Measurements from ENCODE around the gene RAB27B.

Gene RAB27B

GRCh38 chr18:54860941-54861340 is 32.7 kb downstream of the RAB27B start:
- no peak for TF ChIP-seq SNAI2 (CRISPR knock-in tag; IDR thresholded peaks at IDR 0.05)
- TF ChIP-seq ARNTL (CRISPR knock-in tag; IDR thresholded peaks at IDR 0.05; ENCODE audit: borderline replicate concordance, low read depth) = no peak
- no peak for TF ChIP-seq CREB5 (CRISPR knock-in tag; IDR thresholded peaks at IDR 0.05; ENCODE audit: low read depth)
- TF ChIP-seq GLIS3 (CRISPR knock-in tag; IDR thresholded peaks at IDR 0.05) = no peak
- no peak for TF ChIP-seq ZFP30 (CRISPR knock-in tag; IDR thresholded peaks at IDR 0.05)
- no peak for TF ChIP-seq ZNF70 (CRISPR knock-in tag; IDR thresholded peaks at IDR 0.05)
- no peak for TF ChIP-seq ISL1 (CRISPR knock-in tag; IDR thresholded peaks at IDR 0.05)
- ATAC-seq = no peak

- no peak for TF ChIP-seq ESRRG (CRISPR knock-in tag; IDR thresholded peaks at IDR 0.05)
- no peak for TF ChIP-seq GLIS3 (CRISPR knock-in tag; IDR thresholded peaks at IDR 0.05)
- TF ChIP-seq TOX (CRISPR knock-in tag; IDR thresholded peaks at IDR 0.05; ENCODE audit: borderline replicate concordance) = no peak
- TF ChIP-seq PATZ1 (CRISPR knock-in tag; IDR thresholded peaks at IDR 0.05; ENCODE audit: borderline replicate concordance) = no peak
- ATAC-seq = no peak
Observed at GRCh38 chr18:54867131-54867530, 38.9 kb downstream of the RAB27B start.

DNA sequence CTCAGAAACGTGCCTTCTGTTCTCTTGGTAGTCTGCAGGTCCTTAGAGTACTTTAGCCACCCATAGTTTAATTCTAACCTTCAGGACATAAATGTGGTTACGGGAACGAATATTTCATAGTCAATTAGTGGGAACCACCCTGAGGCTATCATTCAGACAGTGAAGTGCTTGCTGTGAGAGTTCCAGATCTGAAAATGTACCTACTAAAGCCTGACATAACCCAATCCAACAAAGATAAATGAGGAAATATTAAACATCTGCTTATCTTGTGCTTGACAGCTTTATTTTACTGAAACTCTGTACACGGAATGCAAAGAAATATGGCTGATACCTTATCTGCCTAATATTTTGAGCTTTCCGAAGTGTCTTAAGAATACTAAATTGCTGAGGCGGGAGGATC is 43.0 kb downstream of the RAB27B start:
- no peak for ATAC-seq
- TF ChIP-seq, protein P1, sequence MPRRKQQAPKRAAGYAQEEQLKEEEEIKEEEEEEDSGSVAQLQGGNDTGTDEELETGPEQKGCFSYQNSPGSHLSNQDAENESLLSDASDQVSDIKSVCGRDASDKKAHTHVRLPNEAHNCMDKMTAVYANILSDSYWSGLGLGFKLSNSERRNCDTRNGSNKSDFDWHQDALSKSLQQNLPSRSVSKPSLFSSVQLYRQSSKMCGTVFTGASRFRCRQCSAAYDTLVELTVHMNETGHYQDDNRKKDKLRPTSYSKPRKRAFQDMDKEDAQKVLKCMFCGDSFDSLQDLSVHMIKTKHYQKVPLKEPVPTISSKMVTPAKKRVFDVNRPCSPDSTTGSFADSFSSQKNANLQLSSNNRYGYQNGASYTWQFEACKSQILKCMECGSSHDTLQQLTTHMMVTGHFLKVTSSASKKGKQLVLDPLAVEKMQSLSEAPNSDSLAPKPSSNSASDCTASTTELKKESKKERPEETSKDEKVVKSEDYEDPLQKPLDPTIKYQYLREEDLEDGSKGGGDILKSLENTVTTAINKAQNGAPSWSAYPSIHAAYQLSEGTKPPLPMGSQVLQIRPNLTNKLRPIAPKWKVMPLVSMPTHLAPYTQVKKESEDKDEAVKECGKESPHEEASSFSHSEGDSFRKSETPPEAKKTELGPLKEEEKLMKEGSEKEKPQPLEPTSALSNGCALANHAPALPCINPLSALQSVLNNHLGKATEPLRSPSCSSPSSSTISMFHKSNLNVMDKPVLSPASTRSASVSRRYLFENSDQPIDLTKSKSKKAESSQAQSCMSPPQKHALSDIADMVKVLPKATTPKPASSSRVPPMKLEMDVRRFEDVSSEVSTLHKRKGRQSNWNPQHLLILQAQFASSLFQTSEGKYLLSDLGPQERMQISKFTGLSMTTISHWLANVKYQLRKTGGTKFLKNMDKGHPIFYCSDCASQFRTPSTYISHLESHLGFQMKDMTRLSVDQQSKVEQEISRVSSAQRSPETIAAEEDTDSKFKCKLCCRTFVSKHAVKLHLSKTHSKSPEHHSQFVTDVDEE (CRISPR knock-in tag; IDR thresholded peaks at IDR 0.05) = peak; percentile 26; the same call in 1 of the 2 replicates
- no peak for TF ChIP-seq BACH2 (CRISPR knock-in tag; IDR thresholded peaks at IDR 0.05; ENCODE audit: borderline replicate concordance)

DNA sequence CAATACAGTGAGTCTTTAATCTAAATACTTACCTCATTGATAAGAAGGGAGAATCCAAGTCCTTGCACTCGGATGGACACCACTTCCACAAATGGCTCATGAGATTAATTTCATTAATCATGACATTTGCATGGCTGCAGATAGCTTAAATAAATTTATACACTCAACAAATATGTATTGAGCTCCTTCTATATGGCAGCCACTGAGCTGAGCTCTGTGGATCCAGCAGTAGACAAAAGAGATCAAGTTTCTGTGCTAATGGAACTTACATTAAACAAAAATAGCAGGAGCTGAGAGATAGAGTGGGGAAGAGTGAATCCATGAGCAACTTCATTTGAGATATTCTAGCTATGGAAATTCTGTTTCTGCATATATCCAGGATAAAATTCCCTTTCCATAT is 44.4 kb downstream of the RAB27B start:
- no peak for TF ChIP-seq ISL1 (CRISPR knock-in tag; IDR thresholded peaks at IDR 0.05)
- no peak for TF ChIP-seq GLIS3 (CRISPR knock-in tag; IDR thresholded peaks at IDR 0.05)
- TF ChIP-seq, protein P1 (CRISPR knock-in tag; IDR thresholded peaks at IDR 0.05) = no peak
- no peak for TF ChIP-seq ZNF8 (CRISPR knock-in tag; IDR thresholded peaks at IDR 0.05)
- no peak for ATAC-seq

DNA sequence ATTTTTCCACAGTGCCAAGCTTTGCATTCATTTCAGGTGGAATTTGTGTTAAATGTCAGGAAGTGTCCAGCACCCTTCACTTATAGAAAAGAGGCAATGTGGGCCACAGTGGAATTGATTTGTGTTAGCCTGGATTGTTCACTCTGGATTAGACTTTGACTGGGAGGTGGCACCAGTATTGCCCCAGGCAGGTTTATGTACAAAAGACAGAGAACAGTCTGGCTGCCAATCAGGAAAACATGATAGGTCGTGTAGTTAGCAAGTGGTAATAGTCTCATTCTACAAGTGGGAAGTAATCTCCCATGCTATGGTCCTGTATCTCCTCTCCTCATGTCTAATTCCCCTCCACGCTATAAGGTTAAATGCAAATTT is 45.6 kb downstream of the RAB27B start:
- no peak for ATAC-seq
- TF ChIP-seq PATZ1 (CRISPR knock-in tag; IDR thresholded peaks at IDR 0.05; ENCODE audit: borderline replicate concordance) = no peak
- no peak for TF ChIP-seq CSDC2 (CRISPR knock-in tag; IDR thresholded peaks at IDR 0.05)
- no peak for TF ChIP-seq PPARA (CRISPR knock-in tag; IDR thresholded peaks at IDR 0.05; ENCODE audit: borderline replicate concordance)
- no peak for TF ChIP-seq ZNF70 (CRISPR knock-in tag; IDR thresholded peaks at IDR 0.05)
- TF ChIP-seq CREB5 (CRISPR knock-in tag; IDR thresholded peaks at IDR 0.05; ENCODE audit: low read depth) = no peak
- no peak for TF ChIP-seq TCF4 (CRISPR knock-in tag; IDR thresholded peaks at IDR 0.05; ENCODE audit: borderline replicate concordance)
- no peak for TF ChIP-seq TOX (CRISPR knock-in tag; IDR thresholded peaks at IDR 0.05; ENCODE audit: borderline replicate concordance)
- no peak for TF ChIP-seq ZNF565 (CRISPR knock-in tag; conservative IDR thresholded peaks at IDR 0.05; ENCODE audit: low read depth)
- TF ChIP-seq ZNF8 (CRISPR knock-in tag; IDR thresholded peaks at IDR 0.05) = no peak
- no peak for TF ChIP-seq ZC3H10 (CRISPR knock-in tag; IDR thresholded peaks at IDR 0.05)
- TF ChIP-seq BACH2 (CRISPR knock-in tag; IDR thresholded peaks at IDR 0.05; ENCODE audit: borderline replicate concordance) = no peak
- TF ChIP-seq ZFP3 (CRISPR knock-in tag; IDR thresholded peaks at IDR 0.05) = no peak
- TF ChIP-seq, protein P1 (CRISPR knock-in tag; IDR thresholded peaks at IDR 0.05) = no peak

Measured in SK-N-SH treated with all-trans-retinoic acid at 6 μM for 48 hours (cell line).